ENCODE measurements around the gene GOLIM4. TPM values are rescaled to one million over a fixed set of nuclear protein-coding genes. Genes with fewer than 3 reads are reported as not detected.

Gene GOLIM4
- polyA plus RNA-seq, 1 of the 3 experiments (the other 2 are of a cell fraction): 42.3 TPM

DNA sequence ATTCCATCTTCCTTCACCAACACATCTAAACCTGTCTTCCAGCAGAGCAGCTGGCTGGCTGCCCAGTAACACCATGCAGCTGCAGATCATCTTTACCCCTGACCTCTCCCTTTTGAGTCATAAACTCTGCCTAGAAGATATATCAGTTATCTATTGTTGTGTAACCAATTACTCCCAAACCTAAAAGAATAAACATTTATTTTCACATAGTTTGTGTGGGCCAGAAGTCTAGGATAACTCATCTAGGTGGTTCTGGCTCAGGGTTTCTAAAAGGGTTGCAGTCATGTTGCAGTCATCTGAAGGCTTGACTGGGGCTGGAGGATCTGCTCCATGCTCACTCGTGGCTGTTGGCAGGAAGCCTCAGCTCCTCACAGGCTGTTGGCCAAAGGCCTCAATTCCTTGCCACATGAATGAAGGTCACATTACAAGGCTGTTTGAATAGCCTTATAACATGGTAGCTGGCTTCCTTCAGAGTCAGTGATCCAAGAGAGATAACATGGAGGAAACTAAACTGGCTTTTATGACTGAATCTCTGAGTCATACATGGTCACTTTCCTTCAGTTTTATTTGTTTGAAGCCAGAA lies 92.8 kb downstream of the GOLIM4 start (continued):
- TF ChIP-seq, protein P1, sequence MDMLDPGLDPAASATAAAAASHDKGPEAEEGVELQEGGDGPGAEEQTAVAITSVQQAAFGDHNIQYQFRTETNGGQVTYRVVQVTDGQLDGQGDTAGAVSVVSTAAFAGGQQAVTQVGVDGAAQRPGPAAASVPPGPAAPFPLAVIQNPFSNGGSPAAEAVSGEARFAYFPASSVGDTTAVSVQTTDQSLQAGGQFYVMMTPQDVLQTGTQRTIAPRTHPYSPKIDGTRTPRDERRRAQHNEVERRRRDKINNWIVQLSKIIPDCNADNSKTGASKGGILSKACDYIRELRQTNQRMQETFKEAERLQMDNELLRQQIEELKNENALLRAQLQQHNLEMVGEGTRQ (IDR thresholded peaks at IDR 0.05; ENCODE audit: borderline replicate concordance, low read depth, low read length): no peak
- no peak for TF ChIP-seq FOXJ3 (CRISPR knock-in tag; IDR thresholded peaks at IDR 0.05)
- no peak for TF ChIP-seq EZH2phosphoT487 (IDR thresholded peaks at IDR 0.05; ENCODE audit: borderline replicate concordance, low read depth)
- TF ChIP-seq, protein P2, sequence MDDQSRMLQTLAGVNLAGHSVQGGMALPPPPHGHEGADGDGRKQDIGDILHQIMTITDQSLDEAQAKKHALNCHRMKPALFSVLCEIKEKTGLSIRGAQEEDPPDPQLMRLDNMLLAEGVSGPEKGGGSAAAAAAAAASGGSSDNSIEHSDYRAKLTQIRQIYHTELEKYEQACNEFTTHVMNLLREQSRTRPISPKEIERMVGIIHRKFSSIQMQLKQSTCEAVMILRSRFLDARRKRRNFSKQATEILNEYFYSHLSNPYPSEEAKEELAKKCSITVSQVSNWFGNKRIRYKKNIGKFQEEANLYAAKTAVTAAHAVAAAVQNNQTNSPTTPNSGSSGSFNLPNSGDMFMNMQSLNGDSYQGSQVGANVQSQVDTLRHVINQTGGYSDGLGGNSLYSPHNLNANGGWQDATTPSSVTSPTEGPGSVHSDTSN (IDR thresholded peaks at IDR 0.05): no peak

DNA sequence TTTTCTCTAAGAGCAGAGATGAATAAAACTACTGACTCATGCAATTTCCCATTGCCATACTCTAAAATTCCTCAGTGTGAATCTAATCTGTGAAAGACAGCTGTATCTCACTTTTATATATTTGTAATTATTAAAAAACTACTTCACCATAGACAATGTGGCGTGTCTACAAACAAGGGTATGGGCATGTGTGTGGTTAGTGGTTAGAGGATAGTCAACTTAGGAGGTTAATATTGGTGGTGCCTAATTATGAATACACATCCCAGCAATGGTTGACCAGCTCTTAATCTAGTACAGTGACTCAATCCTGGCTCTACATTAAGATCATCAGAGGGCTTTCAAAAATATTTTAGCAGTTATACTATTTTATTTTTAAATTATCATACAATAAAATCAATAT lies 94.5 kb downstream of the GOLIM4 start:
- Histone ChIP-seq H3F3A (replicated peaks; ENCODE audit: insufficient read depth) (no peaks in the 10 kb centered on the region), H3K27me3 (ENCODE audit: insufficient read depth) (no peaks in the 10 kb centered on the region; the same call in 1 of the 2 replicates), H3K9me2 (no peaks in the 10 kb centered on the region), H3K79me2 (ENCODE audit: insufficient read depth) (no peaks in the 10 kb centered on the region), H4K20me1 (ENCODE audit: insufficient read depth) (no peaks in the 10 kb centered on the region), H3K27ac (ENCODE audit: low read depth in 2 of 2, low read length in 1 of 2) (no peak overlapping the region), H3K9me3 (0 out of 2 replicates have a peak, but pooled peaks cover 2% of the 10 kb centered on the region), H2AFZ (ENCODE audit: low read depth) (no peak overlapping the region), H3K4me3 (ENCODE audit: low read depth in 2 of 2, low read length in 1 of 2) (no peak overlapping the region), H3K4me1 (ENCODE audit: control insufficient read depth in 1 of 2, insufficient read depth in 2 of 2, low read depth in 1 of 2, low read length in 1 of 2) (no peaks in the 10 kb centered on the region), H3K4me2 (no peak overlapping the region), H3K36me3 (replicated peaks in 1 of 2; ENCODE audit: control insufficient read depth in 1 of 2, insufficient read depth in 2 of 2, low read length in 1 of 2) (no peaks in the 10 kb centered on the region), H3K9ac (no peak overlapping the region)
- ChIA-PET CTCF (no interaction called here), POLR2A (no interaction called here)
- 84% methylated on average over 1 of the region's 1 CpG for whole genome bisulfite sequencing (ENCODE audit: low lambda C conversion rate)
- TF ChIP-seq JUND (IDR thresholded peaks at IDR 0.05) (no peak), RCOR1 (IDR thresholded peaks at IDR 0.05; ENCODE audit: low read length) (no peak), POLR2AphosphoS5 (IDR thresholded peaks at IDR 0.05; ENCODE audit: low read depth, low read length) (no peak), ELF1 (IDR thresholded peaks at IDR 0.05) (no peak), RAD21 (IDR thresholded peaks at IDR 0.05; ENCODE audit: low read length) (no peak), EP300 (IDR thresholded peaks at IDR 0.05; ENCODE audit: borderline replicate concordance in 1 of 2, low read depth in 1 of 2, low read length in 1 of 2) (no peak), SMC3 (IDR thresholded peaks at IDR 0.05; ENCODE audit: low read depth, low read length) (no peak)
- TF ChIP-seq, protein P3, sequence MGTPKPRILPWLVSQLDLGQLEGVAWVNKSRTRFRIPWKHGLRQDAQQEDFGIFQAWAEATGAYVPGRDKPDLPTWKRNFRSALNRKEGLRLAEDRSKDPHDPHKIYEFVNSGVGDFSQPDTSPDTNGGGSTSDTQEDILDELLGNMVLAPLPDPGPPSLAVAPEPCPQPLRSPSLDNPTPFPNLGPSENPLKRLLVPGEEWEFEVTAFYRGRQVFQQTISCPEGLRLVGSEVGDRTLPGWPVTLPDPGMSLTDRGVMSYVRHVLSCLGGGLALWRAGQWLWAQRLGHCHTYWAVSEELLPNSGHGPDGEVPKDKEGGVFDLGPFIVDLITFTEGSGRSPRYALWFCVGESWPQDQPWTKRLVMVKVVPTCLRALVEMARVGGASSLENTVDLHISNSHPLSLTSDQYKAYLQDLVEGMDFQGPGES (IDR thresholded peaks at IDR 0.05; ENCODE audit: low read depth, low read length): no peak
- TF ChIP-seq, protein P4, sequence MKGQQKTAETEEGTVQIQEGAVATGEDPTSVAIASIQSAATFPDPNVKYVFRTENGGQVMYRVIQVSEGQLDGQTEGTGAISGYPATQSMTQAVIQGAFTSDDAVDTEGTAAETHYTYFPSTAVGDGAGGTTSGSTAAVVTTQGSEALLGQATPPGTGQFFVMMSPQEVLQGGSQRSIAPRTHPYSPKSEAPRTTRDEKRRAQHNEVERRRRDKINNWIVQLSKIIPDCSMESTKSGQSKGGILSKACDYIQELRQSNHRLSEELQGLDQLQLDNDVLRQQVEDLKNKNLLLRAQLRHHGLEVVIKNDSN (IDR thresholded peaks at IDR 0.05; ENCODE audit: borderline replicate concordance, low read depth): no peak
- DNase-seq: no peak
